K562 (cell line): Measurements from ENCODE around the gene TMTC4.

Source experiments
- CTCF ChIP-seq, 3 experiments: IDR thresholded peaks in 2 of 3; conservative IDR thresholded peaks in 1 of 3; 2 replicates each; pipeline ENCODE4 v1.5.1; 2011 to 2012; ENCODE audit warnings: low read length in 3 of 3, mild to moderate bottlenecking in 3 of 3, control low read depth in 2 of 3, improper control_type of control experiment in 1 of 3, inconsistent platforms in 1 of 3, low read depth in 1 of 3, mixed read lengths in 1 of 3, moderate library complexity in 1 of 3; ENCODE audit not compliant: insufficient read depth in 2 of 3
- ETS1 ChIP-seq: conservative IDR thresholded peaks from 2 replicates; pipeline ENCODE4 v1.6.1; 2011; ENCODE audit warnings: low read depth, mild to moderate bottlenecking, low read length; ENCODE audit not compliant: control insufficient read depth
- FUS ChIP-seq: fragments of 200-400 bp; formaldehyde crosslinking; optimal IDR thresholded peaks from 2 replicates; pipeline ENCODE3; 2017; ENCODE audit warnings: low read depth, low read length
- MXI1 ChIP-seq: IDR thresholded peaks from 2 replicates; pipeline ENCODE4 v1.6.1; 2011; ENCODE audit warnings: low read depth, mild to moderate bottlenecking, improper control_type of control experiment, low read length
- YBX1 ChIP-seq: fragments of 450-650 bp; IDR thresholded peaks from 2 replicates; pipeline ENCODE4 v1.7.1; 2016; ENCODE audit warnings: mild to moderate bottlenecking
- ZBTB43 ChIP-seq: sonication (generic); formaldehyde crosslinking; IDR thresholded peaks from 2 replicates; pipeline ENCODE4 v1.8.0; 2023; ENCODE audit warnings: mild to moderate bottlenecking, missing genetic modification reagents
- ZC3H4 ChIP-seq: sonication (generic); formaldehyde crosslinking; IDR thresholded peaks from 2 replicates; pipeline ENCODE4 v1.9.0; 2021; ENCODE audit warnings: missing genetic modification reagents, borderline replicate concordance
- ZNF24 ChIP-seq: fragments of 450-650 bp; IDR thresholded peaks from 2 replicates; pipeline ENCODE4 v1.6.1; 2016
- ZNF398 ChIP-seq: fragments of 250-450 bp; sonication (Bioruptor Pico); IDR thresholded peaks from 2 replicates; pipeline ENCODE4 v1.8.0; 2021; ENCODE audit warnings: moderate library complexity, mild to moderate bottlenecking, inconsistent platforms
- ZNF408 ChIP-seq: fragments of 250-450 bp; sonication (Bioruptor Pico); IDR thresholded peaks from 2 replicates; pipeline ENCODE4 v1.4.0; 2020; ENCODE audit warnings: low read depth, mild to moderate bottlenecking, moderate library complexity
- ZNF592 ChIP-seq: fragments of 450-650 bp; IDR thresholded peaks from 2 replicates; pipeline ENCODE4 v1.6.1; 2017; ENCODE audit warnings: antibody characterized with exemption, mild to moderate bottlenecking
- ZNF76 ChIP-seq: fragments of 250-450 bp; sonication (Bioruptor Pico); IDR thresholded peaks from 2 replicates; pipeline ENCODE4 v1.4.0; 2020; ENCODE audit warnings: mild to moderate bottlenecking, moderate library complexity, borderline replicate concordance

GRCh38 chr13:100680131-100680530, 5.5 kb upstream of the TMTC4 start:
- TF ChIP-seq CTCF (IDR thresholded peaks at IDR 0.05 in 2 of 3, conservative IDR thresholded peaks at IDR 0.05 in 1 of 3; ENCODE audit: insufficient read depth in 2 of 3, low read depth in 1 of 3, low read length in 3 of 3) (no peak), YBX1 (no peak), ZBTB43 (no peak), ZNF398 (CRISPR knock-in tag) (no peak), ZNF592 (no peak), MXI1 (no peak), FUS (no peak), ZNF76 (CRISPR knock-in tag) (no peak), ZC3H4 (CRISPR knock-in tag) (no peak), ZNF408 (CRISPR knock-in tag) (no peak), ZNF24 (no peak), ETS1 (no peak)
